GM23338 (cell line): ENCODE data around the gene CPM. TPM values are rescaled to one million over a fixed set of nuclear protein-coding genes. Genes with fewer than 3 reads are reported as not detected.

Source experiments
- ATAC-seq: fragments of 200-7000 bp; cut with Tn5 transposase; 3 replicates; pipeline ENCODE4 v1.9.1; 2020
- DNase-seq: peaks from one replicate; pipeline ENCODE4 v3.0.0-alpha.2; 2015; ENCODE audit warnings: low spot score
- H2AFZ ChIP-seq: fragments of 200-600 bp; sonication (generic); 2 replicates; pipeline ENCODE4 v1.8.0; 2016; ENCODE audit warnings: antibody characterized with exemption, mild to moderate bottlenecking, moderate library complexity
- H3F3A ChIP-seq: fragments of 200-600 bp; sonication (generic); replicated peaks from 2 replicates; pipeline ENCODE4 v1.8.0; 2017; ENCODE audit warnings: antibody characterized with exemption, mixed run types, low read depth
- H3K27ac ChIP-seq: fragments of 200-600 bp; sonication (generic); 2 replicates; pipeline ENCODE4 v1.6.1; 2016; ENCODE audit warnings: low read depth
- H3K27me3 ChIP-seq: fragments of 200-600 bp; sonication (generic); 2 replicates; pipeline ENCODE4 v1.8.0; 2016; ENCODE audit warnings: mild to moderate bottlenecking, mixed run types, moderate library complexity; ENCODE audit not compliant: insufficient read depth
- H3K36me3 ChIP-seq: fragments of 200-600 bp; sonication (generic); 2 replicates; pipeline ENCODE4 v1.8.0; 2016; ENCODE audit warnings: mild to moderate bottlenecking; ENCODE audit not compliant: insufficient read depth
- H3K4me1 ChIP-seq: fragments of 200-600 bp; sonication (generic); 2 replicates; pipeline ENCODE4 v1.8.0; 2016; ENCODE audit warnings: mild to moderate bottlenecking, moderate library complexity; ENCODE audit not compliant: insufficient read depth
- H3K4me2 ChIP-seq: fragments of 200-600 bp; sonication (generic); 2 replicates; pipeline ENCODE4 v1.7.1; 2017; ENCODE audit warnings: mixed run types
- H3K4me3 ChIP-seq: fragments of 200-600 bp; sonication (generic); 2 replicates; pipeline ENCODE4 v1.6.1; 2016; ENCODE audit warnings: mixed run types
- H3K79me2 ChIP-seq: fragments of 200-600 bp; sonication (generic); replicated peaks from 2 replicates; pipeline ENCODE4 v1.8.0; 2017; ENCODE audit warnings: mild to moderate bottlenecking; ENCODE audit not compliant: insufficient read depth
- H3K9me2 ChIP-seq: fragments of 200-600 bp; sonication (generic); 2 replicates; pipeline ENCODE4 v1.8.0; 2017; ENCODE audit not compliant: insufficient read depth
- H4K20me1 ChIP-seq: fragments of 200-600 bp; sonication (generic); replicated peaks from 2 replicates; pipeline ENCODE4 v1.8.0; 2017; ENCODE audit warnings: mild to moderate bottlenecking; ENCODE audit not compliant: insufficient read depth
- H3K27ac Mint-ChIP-seq: 2 replicates; pipeline ENCODE4 v1.8.0; 2020; ENCODE audit warnings: inconsistent platforms, mild to moderate bottlenecking, moderate library complexity, mixed read lengths
- H3K27me3 Mint-ChIP-seq: 3 replicates; pipeline ENCODE4 v1.8.0; 2022; ENCODE audit warnings: low read depth, mild to moderate bottlenecking, moderate library complexity, mixed read lengths, inconsistent platforms; ENCODE audit not compliant: insufficient read depth, poor library complexity
- H3K36me3 Mint-ChIP-seq: 3 replicates; pipeline ENCODE4 v1.8.0; 2021; ENCODE audit warnings: low read depth, mild to moderate bottlenecking, inconsistent platforms, moderate library complexity, mixed read lengths
- H3K4me1 Mint-ChIP-seq: 3 replicates; pipeline ENCODE4 v1.8.0; 2020; ENCODE audit warnings: mild to moderate bottlenecking, inconsistent platforms, mixed read lengths
- H3K4me3 Mint-ChIP-seq: 3 replicates; pipeline ENCODE4 v1.8.0; 2021; ENCODE audit warnings: moderate library complexity, mild to moderate bottlenecking, inconsistent platforms, mixed read lengths
- H3K9me3 Mint-ChIP-seq: 3 replicates; pipeline ENCODE4 v1.8.0; 2020; ENCODE audit warnings: moderate library complexity, mild to moderate bottlenecking, inconsistent platforms, mixed read lengths
- CREB1 ChIP-seq: fragments of 250-450 bp; sonication (Bioruptor Pico); IDR thresholded peaks from 2 replicates; pipeline ENCODE4 v1.5.0; 2020; ENCODE audit warnings: low read depth, mild to moderate bottlenecking, moderate library complexity
- EZH2 ChIP-seq: fragments of 200-600 bp; sonication (generic); IDR thresholded peaks from one replicate; pipeline ENCODE4 v1.8.0; 2017; ENCODE audit warnings: antibody characterized with exemption, mild to moderate bottlenecking, low read depth; ENCODE audit not compliant: unreplicated experiment
- EZH2phosphoT487 ChIP-seq: fragments of 200-600 bp; sonication (generic); IDR thresholded peaks from one replicate; pipeline ENCODE4 v1.8.1; 2018; ENCODE audit warnings: antibody characterized with exemption; ENCODE audit not compliant: unreplicated experiment
- JUNB ChIP-seq: IDR thresholded peaks from one replicate; pipeline ENCODE4 v1.6.1; 2016; ENCODE audit warnings: antibody characterized with exemption; ENCODE audit not compliant: unreplicated experiment
- NANOG ChIP-seq: IDR thresholded peaks from 2 replicates; pipeline ENCODE4 v1.6.1; 2016; ENCODE audit warnings: antibody characterized with exemption, borderline replicate concordance
- POLR2AphosphoS5 ChIP-seq: IDR thresholded peaks from 2 replicates; pipeline ENCODE4 v1.6.1; 2016; ENCODE audit warnings: antibody characterized with exemption, low read depth
- REST ChIP-seq: IDR thresholded peaks from one replicate; pipeline ENCODE4 v1.6.1; 2018; ENCODE audit warnings: antibody characterized with exemption; ENCODE audit not compliant: unreplicated experiment
- STAT1 ChIP-seq: IDR thresholded peaks from one replicate; pipeline ENCODE4 v1.6.1; 2016; ENCODE audit warnings: antibody characterized with exemption; ENCODE audit not compliant: unreplicated experiment
- ZNF114 ChIP-seq: fragments of 250-450 bp; sonication (Bioruptor Pico); IDR thresholded peaks from 2 replicates; pipeline ENCODE4 v1.5.0; 2020; ENCODE audit warnings: mild to moderate bottlenecking, moderate library complexity
- ZNF331 ChIP-seq: fragments of 250-450 bp; sonication (Bioruptor Pico); IDR thresholded peaks from 2 replicates; pipeline ENCODE4 v1.5.0; 2020; ENCODE audit warnings: low read depth, mild to moderate bottlenecking, moderate library complexity
- ZNF462 ChIP-seq: fragments of 250-450 bp; sonication (Bioruptor Pico); IDR thresholded peaks from 2 replicates; pipeline ENCODE4 v1.5.0; 2020; ENCODE audit warnings: mild to moderate bottlenecking, moderate library complexity
- polyA plus RNA-seq: library from polyadenylated mRNA; unstranded; fragments of >200 nt; fragmentation: Nextera tagmentation; extraction: Ambion mirVana; gene quantifications from 2 replicates; pipeline ENCODE4 v1.2.1, GENCODE V29; 2016
- total RNA-seq: library from RNA; depleted of rRNA; stranded (reverse); fragments of >200 nt; shearing (Covaris generic); gene quantifications from 2 replicates; pipeline ENCODE4 v1.2.3, GENCODE V29; 2014
- TF ChIP-seq, protein P1 (sequence below): IDR thresholded peaks from 2 replicates; pipeline ENCODE4 v1.6.1; 2016; ENCODE audit warnings: antibody characterized with exemption
- TF ChIP-seq, protein P2 (sequence below), 2 experiments: fragments of 200-600 bp in 1 of 2; sonication (generic) in 1 of 2; conservative IDR thresholded peaks; 2 replicates each; pipeline versions ENCODE4 v1.5.1 to v1.6.1; 2016 to 2017; ENCODE audit warnings: antibody characterized with exemption in 2 of 2, low read depth in 2 of 2, mild to moderate bottlenecking in 2 of 2, moderate library complexity in 1 of 2

CPM gene
- total and polyA plus RNA-seq, 2 experiments from 2014 or later: 0.37 to 5.8 TPM

GRCh38 chr12:68884251-68884650, 48.7 kb downstream of the CPM start:
- no peaks in the 10 kb centered on the region for H3K36me3 ChIP-seq
- no peaks in the 10 kb centered on the region for H3F3A ChIP-seq
- no peaks in the 10 kb centered on the region for H3K27me3 ChIP-seq
- Mint-ChIP-seq H3K27me3 (peaks cover 2% of the 10 kb centered on the region), H3K36me3 (no peaks in the 10 kb centered on the region), H3K4me3 (no peak overlapping the region), H3K4me1 (no peaks in the 10 kb centered on the region), H3K9me3 (no peaks in the 10 kb centered on the region), H3K27ac (no peak overlapping the region)
- no peak overlapping the region for H2AFZ ChIP-seq
- no peak overlapping the region for H3K27ac ChIP-seq
- no peak overlapping the region for H3K4me2 ChIP-seq
- no peak for DNase-seq
- no peaks in the 10 kb centered on the region for H4K20me1 ChIP-seq
- no peaks in the 10 kb centered on the region for H3K9me2 ChIP-seq
- H3K79me2 ChIP-seq: no peaks in the 10 kb centered on the region
- H3K4me1 ChIP-seq: no peaks in the 10 kb centered on the region
- H3K4me3 ChIP-seq: no peak overlapping the region
- TF ChIP-seq STAT1: no peak
- no peak for TF ChIP-seq NANOG
- no peak for TF ChIP-seq JUNB
- no peak for TF ChIP-seq EZH2phosphoT487
- TF ChIP-seq, protein P1, sequence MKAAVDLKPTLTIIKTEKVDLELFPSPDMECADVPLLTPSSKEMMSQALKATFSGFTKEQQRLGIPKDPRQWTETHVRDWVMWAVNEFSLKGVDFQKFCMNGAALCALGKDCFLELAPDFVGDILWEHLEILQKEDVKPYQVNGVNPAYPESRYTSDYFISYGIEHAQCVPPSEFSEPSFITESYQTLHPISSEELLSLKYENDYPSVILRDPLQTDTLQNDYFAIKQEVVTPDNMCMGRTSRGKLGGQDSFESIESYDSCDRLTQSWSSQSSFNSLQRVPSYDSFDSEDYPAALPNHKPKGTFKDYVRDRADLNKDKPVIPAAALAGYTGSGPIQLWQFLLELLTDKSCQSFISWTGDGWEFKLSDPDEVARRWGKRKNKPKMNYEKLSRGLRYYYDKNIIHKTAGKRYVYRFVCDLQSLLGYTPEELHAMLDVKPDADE: no peak
- TF ChIP-seq CREB1 (CRISPR knock-in tag): no peak
- no peak for TF ChIP-seq ZNF114 (CRISPR knock-in tag)
- TF ChIP-seq ZNF462 (CRISPR knock-in tag): no peak
- TF ChIP-seq, protein P2, sequence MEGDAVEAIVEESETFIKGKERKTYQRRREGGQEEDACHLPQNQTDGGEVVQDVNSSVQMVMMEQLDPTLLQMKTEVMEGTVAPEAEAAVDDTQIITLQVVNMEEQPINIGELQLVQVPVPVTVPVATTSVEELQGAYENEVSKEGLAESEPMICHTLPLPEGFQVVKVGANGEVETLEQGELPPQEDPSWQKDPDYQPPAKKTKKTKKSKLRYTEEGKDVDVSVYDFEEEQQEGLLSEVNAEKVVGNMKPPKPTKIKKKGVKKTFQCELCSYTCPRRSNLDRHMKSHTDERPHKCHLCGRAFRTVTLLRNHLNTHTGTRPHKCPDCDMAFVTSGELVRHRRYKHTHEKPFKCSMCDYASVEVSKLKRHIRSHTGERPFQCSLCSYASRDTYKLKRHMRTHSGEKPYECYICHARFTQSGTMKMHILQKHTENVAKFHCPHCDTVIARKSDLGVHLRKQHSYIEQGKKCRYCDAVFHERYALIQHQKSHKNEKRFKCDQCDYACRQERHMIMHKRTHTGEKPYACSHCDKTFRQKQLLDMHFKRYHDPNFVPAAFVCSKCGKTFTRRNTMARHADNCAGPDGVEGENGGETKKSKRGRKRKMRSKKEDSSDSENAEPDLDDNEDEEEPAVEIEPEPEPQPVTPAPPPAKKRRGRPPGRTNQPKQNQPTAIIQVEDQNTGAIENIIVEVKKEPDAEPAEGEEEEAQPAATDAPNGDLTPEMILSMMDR (conservative IDR thresholded peaks at IDR 0.05; ENCODE audit: low read depth in 2 of 2): no peak
- TF ChIP-seq POLR2AphosphoS5: no peak
- TF ChIP-seq ZNF331 (CRISPR knock-in tag): no peak
- no peak for TF ChIP-seq EZH2
- no peak for TF ChIP-seq REST
- no peak for ATAC-seq
